ENCODE measurements around the gene CCDC142. TPM values are rescaled to one million over a fixed set of nuclear protein-coding genes. Genes with fewer than 3 reads are reported as not detected.

The CCDC142 gene
- total RNA-seq, 1 experiment from 2014 or later = 14.0 TPM

- Mint-ChIP-seq H3K27me3 (ENCODE audit: low read depth) (peaks cover 62% of the 10 kb centered on the region), H3K4me1 (no peaks in the 10 kb centered on the region; the same call in 1 of the 2 replicates), H3K36me3 (peaks cover 14% of the 10 kb centered on the region), H3K4me3 (no peak overlapping the region), H3K9me3 (0 out of 2 replicates have a peak, but pooled peaks cover 3% of the 10 kb centered on the region), H3K27ac (no peak overlapping the region)
- POLR2A ChIA-PET = no interaction called here
- CTCF ChIA-PET = interaction anchor here (0.9 to 1.1 kb wide), 2 partner anchors 14 to 26 kb away, joined by 3 read pairs; no protein-coding TSS in a partner anchor
- DNase-seq (ENCODE audit: low spot score) (no peak), ATAC-seq (no peak)
- TF ChIP-seq ZNF263 (CRISPR knock-in tag; IDR thresholded peaks at IDR 0.05; ENCODE audit: low read depth) (no peak), KAT7 (CRISPR knock-in tag; IDR thresholded peaks at IDR 0.05; ENCODE audit: borderline replicate concordance) (no peak), OVOL2 (CRISPR knock-in tag; IDR thresholded peaks at IDR 0.05; ENCODE audit: borderline replicate concordance) (no peak), EMX1 (CRISPR knock-in tag; IDR thresholded peaks at IDR 0.05) (no peak), GRHL2 (CRISPR knock-in tag; IDR thresholded peaks at IDR 0.05; ENCODE audit: insufficient replicate concordance, severe bottlenecking) (no peak), MYBL2 (CRISPR knock-in tag; IDR thresholded peaks at IDR 0.05) (no peak), JAZF1 (CRISPR knock-in tag; IDR thresholded peaks at IDR 0.05) (no peak), ATF3 (CRISPR knock-in tag; conservative IDR thresholded peaks at IDR 0.05) (no peak), USF2 (CRISPR knock-in tag; IDR thresholded peaks at IDR 0.05) (no peak)
Measured at GRCh38 chr2:74522516-74522915, 39.7 kb upstream of the CCDC142 start.

- peaks cover 8% of the 10 kb centered on the region for H3K9me3 Mint-ChIP-seq
- H3K27me3 Mint-ChIP-seq (ENCODE audit: low read depth) = peaks cover 98% of the 10 kb centered on the region
- no peak for TF ChIP-seq SOX15 (CRISPR knock-in tag; IDR thresholded peaks at IDR 0.05)
- no peak for TF ChIP-seq ZNF138 (CRISPR knock-in tag; conservative IDR thresholded peaks at IDR 0.05)
- 0 out of 2 replicates have a peak, but pooled peaks have one; percentile 12 for TF ChIP-seq ZNF512 (CRISPR knock-in tag; IDR thresholded peaks at IDR 0.05; ENCODE audit: borderline replicate concordance)
- H3K4me1 Mint-ChIP-seq = peaks cover 16% of the 10 kb centered on the region
- H3K27ac Mint-ChIP-seq = no peak overlapping the region
- ATAC-seq (no peak), DNase-seq (ENCODE audit: low spot score) (no peak)
- POLR2A ChIA-PET = interaction anchor here (1.0 to 1.1 kb wide), 3 partner anchors 8 to 70 kb away, joined by 3 to 8 read pairs (median 4); no protein-coding TSS in a partner anchor
- no peak overlapping the region for H3K4me3 Mint-ChIP-seq
- CTCF ChIA-PET = interaction anchor here (0.6 to 1.9 kb wide), 5 partner anchors 10 to 34 kb away, joined by 3 to 8 read pairs (median 4); partner anchors contain the start of genes AUP1, CCDC142, DQX1 and HTRA2
- H3K36me3 Mint-ChIP-seq = peaks cover 9% of the 10 kb centered on the region
Measured at GRCh38 chr2:74516650-74517049, 33.9 kb upstream of the CCDC142 start.

- Mint-ChIP-seq H3K36me3 (peaks cover 9% of the 10 kb centered on the region), H3K27me3 (ENCODE audit: low read depth) (peaks cover 99% of the 10 kb centered on the region), H3K4me3 (no peak overlapping the region), H3K4me1 (peaks cover 16% of the 10 kb centered on the region), H3K27ac (no peak overlapping the region), H3K9me3 (peaks cover 8% of the 10 kb centered on the region)
- CTCF ChIA-PET = interaction anchor here (0.6 to 1.9 kb wide), 7 partner anchors 9 to 56 kb away, joined by 3 to 8 read pairs (median 5); partner anchors contain the start of genes AUP1, CCDC142, DQX1 and HTRA2
- ATAC-seq (peak; percentile 76), DNase-seq (ENCODE audit: low spot score) (peak; percentile 93)
- POLR2A ChIA-PET = interaction anchor here (1.0 to 1.1 kb wide), 3 partner anchors 8 to 71 kb away, joined by 3 to 8 read pairs (median 4); no protein-coding TSS in a partner anchor
- TF ChIP-seq NFYB (CRISPR knock-in tag; conservative IDR thresholded peaks at IDR 0.05; ENCODE audit: low read depth) = peak; percentile 84
- peak; percentile 85 for TF ChIP-seq SMAD4 (CRISPR knock-in tag; IDR thresholded peaks at IDR 0.05)
- TF ChIP-seq USF2 (CRISPR knock-in tag; IDR thresholded peaks at IDR 0.05) = no peak
- TF ChIP-seq ZNF121 (CRISPR knock-in tag; IDR thresholded peaks at IDR 0.05) = peak; percentile 55; the same call in 1 of the 2 replicates
- TF ChIP-seq NR1H2 (CRISPR knock-in tag; IDR thresholded peaks at IDR 0.05) = peak; percentile 87
- TF ChIP-seq NFATC4 (CRISPR knock-in tag; IDR thresholded peaks at IDR 0.05) = no peak
- TF ChIP-seq FOXP1 (CRISPR knock-in tag; IDR thresholded peaks at IDR 0.05; ENCODE audit: borderline replicate concordance) = peak; percentile 97
- no peak for TF ChIP-seq ZNF532 (CRISPR knock-in tag; IDR thresholded peaks at IDR 0.05; ENCODE audit: borderline replicate concordance)
- TF ChIP-seq ETV6 (CRISPR knock-in tag; IDR thresholded peaks at IDR 0.05) = peak; percentile 96
- TF ChIP-seq CREB1 (CRISPR knock-in tag; IDR thresholded peaks at IDR 0.05) = peak; percentile 93
- peak; percentile 54; the same call in 1 of the 2 replicates for TF ChIP-seq CREM (CRISPR knock-in tag; IDR thresholded peaks at IDR 0.05)
- TF ChIP-seq ZNF219 (CRISPR knock-in tag; IDR thresholded peaks at IDR 0.05; ENCODE audit: borderline replicate concordance) = no peak; the same call in 1 of the 2 replicates
Measured at GRCh38 chr2:74515981-74516633, 33.3 kb upstream of the CCDC142 start.
